Measurements from ENCODE around the gene SLC12A1. TPM values are rescaled to one million over a fixed set of nuclear protein-coding genes. Genes with fewer than 3 reads are reported as not detected.

Gene SLC12A1
- polyA plus RNA-seq, 1 of the 3 experiments (the other 2 are of a cell fraction), result not detected

DNA sequence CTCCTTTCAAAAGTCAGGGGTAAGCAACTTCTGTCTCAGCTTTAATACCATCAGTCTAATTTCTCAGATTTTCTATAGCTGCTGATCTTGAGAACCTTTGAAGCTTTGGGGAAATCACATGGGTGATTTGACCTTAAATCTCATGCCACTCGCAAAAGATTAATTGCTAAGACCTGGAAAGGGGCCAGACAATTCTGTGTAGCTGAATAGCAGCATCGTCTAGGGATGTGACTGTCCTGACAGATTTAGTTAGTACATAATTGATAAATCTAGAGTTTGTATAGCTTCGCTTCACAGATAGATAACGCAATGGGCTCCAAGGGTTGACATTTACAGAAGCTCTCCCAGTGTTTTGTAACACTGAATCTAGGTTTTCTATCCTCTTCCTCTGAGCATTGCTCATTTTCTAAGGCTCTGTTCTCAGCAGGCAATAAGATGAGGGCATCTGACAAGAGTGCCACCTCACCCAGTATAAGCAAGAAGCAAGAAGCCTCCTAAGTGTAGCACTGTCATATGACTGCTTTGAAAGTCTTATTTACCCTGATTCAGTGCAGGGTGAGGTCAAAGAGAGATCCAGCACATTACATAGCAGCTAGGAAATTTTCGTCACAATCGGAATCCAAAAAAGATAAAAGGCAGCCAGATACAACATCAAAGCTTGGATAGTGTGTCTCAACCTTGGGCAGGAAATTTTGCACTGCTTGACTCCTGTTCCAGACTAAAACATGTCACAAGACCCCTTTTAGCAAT lies 77.5 kb downstream of the SLC12A1 start (continued):
- TF ChIP-seq, protein P1, sequence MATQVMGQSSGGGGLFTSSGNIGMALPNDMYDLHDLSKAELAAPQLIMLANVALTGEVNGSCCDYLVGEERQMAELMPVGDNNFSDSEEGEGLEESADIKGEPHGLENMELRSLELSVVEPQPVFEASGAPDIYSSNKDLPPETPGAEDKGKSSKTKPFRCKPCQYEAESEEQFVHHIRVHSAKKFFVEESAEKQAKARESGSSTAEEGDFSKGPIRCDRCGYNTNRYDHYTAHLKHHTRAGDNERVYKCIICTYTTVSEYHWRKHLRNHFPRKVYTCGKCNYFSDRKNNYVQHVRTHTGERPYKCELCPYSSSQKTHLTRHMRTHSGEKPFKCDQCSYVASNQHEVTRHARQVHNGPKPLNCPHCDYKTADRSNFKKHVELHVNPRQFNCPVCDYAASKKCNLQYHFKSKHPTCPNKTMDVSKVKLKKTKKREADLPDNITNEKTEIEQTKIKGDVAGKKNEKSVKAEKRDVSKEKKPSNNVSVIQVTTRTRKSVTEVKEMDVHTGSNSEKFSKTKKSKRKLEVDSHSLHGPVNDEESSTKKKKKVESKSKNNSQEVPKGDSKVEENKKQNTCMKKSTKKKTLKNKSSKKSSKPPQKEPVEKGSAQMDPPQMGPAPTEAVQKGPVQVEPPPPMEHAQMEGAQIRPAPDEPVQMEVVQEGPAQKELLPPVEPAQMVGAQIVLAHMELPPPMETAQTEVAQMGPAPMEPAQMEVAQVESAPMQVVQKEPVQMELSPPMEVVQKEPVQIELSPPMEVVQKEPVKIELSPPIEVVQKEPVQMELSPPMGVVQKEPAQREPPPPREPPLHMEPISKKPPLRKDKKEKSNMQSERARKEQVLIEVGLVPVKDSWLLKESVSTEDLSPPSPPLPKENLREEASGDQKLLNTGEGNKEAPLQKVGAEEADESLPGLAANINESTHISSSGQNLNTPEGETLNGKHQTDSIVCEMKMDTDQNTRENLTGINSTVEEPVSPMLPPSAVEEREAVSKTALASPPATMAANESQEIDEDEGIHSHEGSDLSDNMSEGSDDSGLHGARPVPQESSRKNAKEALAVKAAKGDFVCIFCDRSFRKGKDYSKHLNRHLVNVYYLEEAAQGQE (IDR thresholded peaks at IDR 0.05; ENCODE audit: low read depth, low read length), result no peak
- TF ChIP-seq TEAD4 (IDR thresholded peaks at IDR 0.05; ENCODE audit: borderline replicate concordance, insufficient read depth), result no peak
- TF ChIP-seq, protein P2, sequence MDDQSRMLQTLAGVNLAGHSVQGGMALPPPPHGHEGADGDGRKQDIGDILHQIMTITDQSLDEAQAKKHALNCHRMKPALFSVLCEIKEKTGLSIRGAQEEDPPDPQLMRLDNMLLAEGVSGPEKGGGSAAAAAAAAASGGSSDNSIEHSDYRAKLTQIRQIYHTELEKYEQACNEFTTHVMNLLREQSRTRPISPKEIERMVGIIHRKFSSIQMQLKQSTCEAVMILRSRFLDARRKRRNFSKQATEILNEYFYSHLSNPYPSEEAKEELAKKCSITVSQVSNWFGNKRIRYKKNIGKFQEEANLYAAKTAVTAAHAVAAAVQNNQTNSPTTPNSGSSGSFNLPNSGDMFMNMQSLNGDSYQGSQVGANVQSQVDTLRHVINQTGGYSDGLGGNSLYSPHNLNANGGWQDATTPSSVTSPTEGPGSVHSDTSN (IDR thresholded peaks at IDR 0.05), result no peak

GRCh38 chr15:48285329-48286214 lies 79.5 kb downstream of the SLC12A1 start:
- 0 out of 2 replicates have a peak overlapping the region, but pooled peaks have one; percentile 33 for H3K4me2 ChIP-seq
- WGBS (ENCODE audit: low lambda C conversion rate), result 37% methylated on average over 14 of the region's 14 CpGs
- ChIA-PET CTCF (interaction anchor here (0.6 to 5.0 kb wide), 62 partner anchors 8 to 1499 kb away, joined by 3 to 47 read pairs (median 4); partner anchors contain the start of gene SEMA6D), POLR2A (no interaction called here)
- peak overlapping the region; percentile 25 to 44; a peak in 3 of 4 replicates for H3K4me3 ChIP-seq (ENCODE audit: low read depth in 2 of 2, low read length in 1 of 2)
- TF ChIP-seq MXI1 (IDR thresholded peaks at IDR 0.05; ENCODE audit: low read depth, low read length) (no peak), RAD21 (IDR thresholded peaks at IDR 0.05; ENCODE audit: low read length) (peak; percentile 75), CTCF (IDR thresholded peaks at IDR 0.05) (peak; percentile 81)
- no peak overlapping the region for H3K27ac ChIP-seq (ENCODE audit: low read depth in 2 of 2, low read length in 1 of 2)
- H3K9ac ChIP-seq, result no peak overlapping the region
- H3K9me3 ChIP-seq, result no peaks in the 10 kb centered on the region
- no peaks in the 10 kb centered on the region for H3K79me2 ChIP-seq (ENCODE audit: insufficient read depth)
- no peaks in the 10 kb centered on the region for H3K9me2 ChIP-seq
- H3K36me3 ChIP-seq (replicated peaks in 1 of 2; ENCODE audit: control insufficient read depth in 1 of 2, insufficient read depth in 2 of 2, low read length in 1 of 2), result no peaks in the 10 kb centered on the region
- no peaks in the 10 kb centered on the region for H4K20me1 ChIP-seq (ENCODE audit: insufficient read depth)
- H2AFZ ChIP-seq (ENCODE audit: low read depth), result peak overlapping the region; percentile 63
- peaks cover 0 to 6% of the 10 kb centered on the region in 2 experiments; a peak in 2 of 4 replicates for H3K4me1 ChIP-seq (ENCODE audit: control insufficient read depth in 1 of 2, insufficient read depth in 2 of 2, low read depth in 1 of 2, low read length in 1 of 2)
- no peaks in the 10 kb centered on the region for H3F3A ChIP-seq (replicated peaks; ENCODE audit: insufficient read depth)
- H3K27me3 ChIP-seq (ENCODE audit: insufficient read depth), result no peaks in the 10 kb centered on the region
- DNase-seq, result peak; percentile 61
